ENCODE data around the gene MERTK. TPM values are rescaled to one million over a fixed set of nuclear protein-coding genes. Genes with fewer than 3 reads are reported as not detected.
"Not testable (repeated sequence)": the region's sequence is repeated elsewhere in the genome, so short reads cannot be mapped to it uniquely, and the experiment has no call there.

Gene MERTK
- total RNA-seq, 1 experiment from 2014 or later, result 18.4 TPM

DNA sequence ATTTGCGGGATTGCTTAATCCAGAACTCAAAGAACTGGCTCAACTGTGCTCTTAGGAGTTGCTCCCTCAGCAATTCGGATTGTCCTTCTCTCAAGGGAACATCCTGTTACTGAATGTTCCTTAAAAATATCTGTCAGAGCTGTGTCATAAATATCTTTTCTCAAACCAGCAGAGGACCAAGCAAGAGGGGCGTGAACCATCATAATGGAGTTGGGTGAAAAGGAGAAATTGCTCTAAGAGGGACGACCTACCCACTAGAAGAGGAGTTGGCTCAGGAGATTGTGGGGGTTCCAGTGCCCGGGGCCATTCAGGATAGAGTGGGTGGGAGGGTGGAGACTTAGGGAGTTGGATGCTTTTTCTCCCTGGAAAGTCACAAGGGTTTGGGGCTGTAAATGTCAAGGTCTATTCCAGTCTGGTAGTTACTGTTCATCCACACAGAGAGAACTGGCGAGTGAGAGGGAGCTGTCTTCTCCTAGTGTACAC is 59.5 kb downstream of the MERTK start:
- no peaks in the 10 kb centered on the region for H3K9me3 ChIP-seq (ENCODE audit: low read depth, low read length, poor library complexity, severe bottlenecking)
- no peak overlapping the region for H3K4me3 ChIP-seq (ENCODE audit: low read depth, low read length, poor library complexity, severe bottlenecking)
- BruUV-seq (replicated peaks), result no TSS peak
- ChIA-PET CTCF (no interaction called here), POLR2A (ENCODE audit: low non-redundant PET) (no interaction called here)
- no peak for DNase-seq (ENCODE audit: low spot score)
- H3K27ac ChIP-seq (ENCODE audit: low read depth, low read length, poor library complexity, severe bottlenecking), result no peak overlapping the region
- no peaks in the 10 kb centered on the region for H3K4me1 ChIP-seq (ENCODE audit: insufficient read depth, low read length, poor library complexity, severe bottlenecking)
- intact Hi-C loops (cut with micrococcal nuclease; ENCODE audit: unreplicated experiment), result no loop called here
- TF ChIP-seq, protein P1, sequence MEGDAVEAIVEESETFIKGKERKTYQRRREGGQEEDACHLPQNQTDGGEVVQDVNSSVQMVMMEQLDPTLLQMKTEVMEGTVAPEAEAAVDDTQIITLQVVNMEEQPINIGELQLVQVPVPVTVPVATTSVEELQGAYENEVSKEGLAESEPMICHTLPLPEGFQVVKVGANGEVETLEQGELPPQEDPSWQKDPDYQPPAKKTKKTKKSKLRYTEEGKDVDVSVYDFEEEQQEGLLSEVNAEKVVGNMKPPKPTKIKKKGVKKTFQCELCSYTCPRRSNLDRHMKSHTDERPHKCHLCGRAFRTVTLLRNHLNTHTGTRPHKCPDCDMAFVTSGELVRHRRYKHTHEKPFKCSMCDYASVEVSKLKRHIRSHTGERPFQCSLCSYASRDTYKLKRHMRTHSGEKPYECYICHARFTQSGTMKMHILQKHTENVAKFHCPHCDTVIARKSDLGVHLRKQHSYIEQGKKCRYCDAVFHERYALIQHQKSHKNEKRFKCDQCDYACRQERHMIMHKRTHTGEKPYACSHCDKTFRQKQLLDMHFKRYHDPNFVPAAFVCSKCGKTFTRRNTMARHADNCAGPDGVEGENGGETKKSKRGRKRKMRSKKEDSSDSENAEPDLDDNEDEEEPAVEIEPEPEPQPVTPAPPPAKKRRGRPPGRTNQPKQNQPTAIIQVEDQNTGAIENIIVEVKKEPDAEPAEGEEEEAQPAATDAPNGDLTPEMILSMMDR (conservative IDR thresholded peaks at IDR 0.05; ENCODE audit: low read depth, low read length), result no peak
- no peaks in the 10 kb centered on the region for H3K27me3 ChIP-seq (replicated peaks; ENCODE audit: insufficient read depth, low read depth, low read length, poor library complexity)
- no peaks in the 10 kb centered on the region for H3K36me3 ChIP-seq (ENCODE audit: insufficient read depth, low read length, poor library complexity, severe bottlenecking)

DNA sequence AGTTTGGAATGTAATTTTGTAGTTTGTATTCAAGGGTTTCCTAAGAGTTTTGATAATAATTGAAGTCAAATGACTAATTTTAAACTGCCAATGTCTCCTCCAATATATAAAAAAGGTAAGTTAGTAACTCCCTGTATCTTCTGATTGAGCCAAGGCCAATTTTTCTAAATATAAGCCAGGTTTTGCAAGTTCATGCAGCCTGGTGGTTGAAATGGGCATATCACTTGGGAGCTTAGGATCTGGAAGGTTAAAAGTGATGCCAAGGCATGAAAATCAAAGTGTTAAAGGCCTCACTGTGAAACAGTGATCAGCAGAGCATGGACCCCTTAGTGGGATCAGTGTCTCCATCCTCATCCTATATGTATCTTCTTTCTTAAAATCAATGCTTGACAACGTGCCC is 60.5 kb downstream of the MERTK start:
- no peaks in the 10 kb centered on the region for H3K9me3 ChIP-seq (ENCODE audit: low read depth, low read length, poor library complexity, severe bottlenecking)
- CTCF ChIA-PET, result no interaction called here
- POLR2A ChIA-PET (ENCODE audit: low non-redundant PET), result no interaction called here
- no peak for TF ChIP-seq EZH2 (IDR thresholded peaks at IDR 0.05; ENCODE audit: borderline replicate concordance, low read depth, low read length, poor library complexity, severe bottlenecking)
- no peaks in the 10 kb centered on the region for H3K27me3 ChIP-seq (replicated peaks; ENCODE audit: insufficient read depth, low read depth, low read length, poor library complexity)
- H3K27ac ChIP-seq (ENCODE audit: low read depth, low read length, poor library complexity, severe bottlenecking), result no peak overlapping the region
- H3K4me1 ChIP-seq (ENCODE audit: insufficient read depth, low read length, poor library complexity, severe bottlenecking), result no peaks in the 10 kb centered on the region
- H3K36me3 ChIP-seq (ENCODE audit: insufficient read depth, low read length, poor library complexity, severe bottlenecking), result no peaks in the 10 kb centered on the region
- DNase-seq (ENCODE audit: low spot score), result no peak
- no peak overlapping the region for H3K4me3 ChIP-seq (ENCODE audit: low read depth, low read length, poor library complexity, severe bottlenecking)
- intact Hi-C loops (cut with micrococcal nuclease; ENCODE audit: unreplicated experiment), result no loop called here
- BruUV-seq (replicated peaks), result no TSS peak

DNA sequence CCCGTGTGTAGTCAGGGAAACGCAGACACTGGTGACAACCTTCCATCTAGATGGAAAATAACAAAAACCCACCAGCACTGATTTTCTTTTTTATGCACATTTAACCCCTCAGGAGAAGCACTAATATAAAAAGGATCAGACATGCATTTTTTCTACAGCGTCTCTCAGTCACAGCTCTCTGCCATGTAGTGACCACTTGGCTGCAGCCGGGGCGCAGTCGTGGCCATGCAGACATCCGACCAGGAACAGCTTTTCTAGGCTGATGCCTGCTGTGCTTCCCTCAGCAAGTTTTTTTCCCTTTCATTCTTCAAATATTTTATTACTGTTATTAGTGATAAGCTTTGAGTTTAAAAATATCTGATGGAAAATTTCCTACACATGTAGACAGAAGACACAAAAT is 63.3 kb downstream of the MERTK start:
- Histone ChIP-seq H3K9me3 (ENCODE audit: low read depth, low read length, poor library complexity, severe bottlenecking) (no peaks in the 10 kb centered on the region), H3K36me3 (ENCODE audit: insufficient read depth, low read length, poor library complexity, severe bottlenecking) (no peaks in the 10 kb centered on the region), H3K4me1 (ENCODE audit: insufficient read depth, low read length, poor library complexity, severe bottlenecking) (no peaks in the 10 kb centered on the region), H3K27ac (ENCODE audit: low read depth, low read length, poor library complexity, severe bottlenecking) (no peak overlapping the region), H3K4me3 (ENCODE audit: low read depth, low read length, poor library complexity, severe bottlenecking) (no peak overlapping the region), H3K27me3 (replicated peaks; ENCODE audit: insufficient read depth, low read depth, low read length, poor library complexity) (no peaks in the 10 kb centered on the region)
- intact Hi-C loops (cut with micrococcal nuclease; ENCODE audit: unreplicated experiment), result no loop called here
- TF ChIP-seq EZH2 (IDR thresholded peaks at IDR 0.05; ENCODE audit: borderline replicate concordance, low read depth, low read length, poor library complexity, severe bottlenecking), result no peak
- TF ChIP-seq, protein P1 (conservative IDR thresholded peaks at IDR 0.05; ENCODE audit: low read depth, low read length), result no peak
- no TSS peak for BruUV-seq (replicated peaks)
- DNase-seq (ENCODE audit: low spot score), result no peak
- ChIA-PET CTCF (no interaction called here), POLR2A (ENCODE audit: low non-redundant PET) (no interaction called here)

DNA sequence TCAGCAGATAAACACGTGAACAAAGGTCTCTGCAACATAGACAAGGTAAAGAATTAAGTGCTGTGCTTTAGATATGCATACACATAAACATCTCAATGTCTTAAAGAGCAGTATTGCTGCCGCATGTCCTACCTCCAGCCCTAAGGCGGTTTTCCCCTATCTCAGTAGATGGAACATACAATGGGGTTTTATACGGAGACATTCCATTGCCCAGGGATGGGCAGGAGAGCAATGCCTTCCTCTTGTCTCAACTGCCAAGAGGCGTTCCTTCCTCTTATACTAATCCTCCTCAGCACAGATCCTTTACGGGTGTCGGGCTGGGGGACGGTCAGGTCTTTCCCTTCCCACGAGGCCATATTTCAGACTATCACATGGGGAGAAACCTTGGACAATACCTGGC is 64.7 kb downstream of the MERTK start:
- intact Hi-C loops (cut with micrococcal nuclease; ENCODE audit: unreplicated experiment); H3K9me3 ChIP-seq (ENCODE audit: low read depth, low read length, poor library complexity, severe bottlenecking); H3K4me1 ChIP-seq (ENCODE audit: insufficient read depth, low read length, poor library complexity, severe bottlenecking); POLR2A ChIA-PET (ENCODE audit: low non-redundant PET); H3K36me3 ChIP-seq (ENCODE audit: insufficient read depth, low read length, poor library complexity, severe bottlenecking); DNase-seq (ENCODE audit: low spot score); H3K27me3 ChIP-seq (replicated peaks; ENCODE audit: insufficient read depth, low read depth, low read length, poor library complexity); H3K4me3 ChIP-seq (ENCODE audit: low read depth, low read length, poor library complexity, severe bottlenecking); CTCF ChIA-PET; H3K27ac ChIP-seq (ENCODE audit: low read depth, low read length, poor library complexity, severe bottlenecking); BruUV-seq (replicated peaks): not testable (repeated sequence)

DNA sequence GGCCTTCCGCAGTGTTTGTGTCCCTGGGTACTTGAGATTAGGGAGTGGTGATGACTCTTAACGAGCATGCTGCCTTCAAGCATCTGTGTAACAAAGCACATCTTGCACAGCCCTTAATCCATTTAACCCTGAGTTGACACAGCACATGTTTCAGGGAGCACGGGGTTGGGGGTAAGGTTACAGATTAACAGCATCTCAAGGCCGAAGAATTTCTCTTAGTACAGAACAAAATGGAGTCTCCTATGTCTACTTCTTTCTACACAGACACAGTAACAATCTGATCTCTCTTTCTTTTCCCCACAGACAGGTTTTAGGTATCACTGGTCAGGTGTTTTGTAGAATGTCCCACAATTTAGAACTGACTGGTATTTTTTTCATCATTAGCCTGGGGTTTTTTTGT is 65.1 kb downstream of the MERTK start:
- BruUV-seq (replicated peaks); CTCF ChIA-PET; H3K36me3 ChIP-seq (ENCODE audit: insufficient read depth, low read length, poor library complexity, severe bottlenecking); H3K4me3 ChIP-seq (ENCODE audit: low read depth, low read length, poor library complexity, severe bottlenecking); POLR2A ChIA-PET (ENCODE audit: low non-redundant PET); H3K27ac ChIP-seq (ENCODE audit: low read depth, low read length, poor library complexity, severe bottlenecking); H3K9me3 ChIP-seq (ENCODE audit: low read depth, low read length, poor library complexity, severe bottlenecking); H3K4me1 ChIP-seq (ENCODE audit: insufficient read depth, low read length, poor library complexity, severe bottlenecking); H3K27me3 ChIP-seq (replicated peaks; ENCODE audit: insufficient read depth, low read depth, low read length, poor library complexity); DNase-seq (ENCODE audit: low spot score); intact Hi-C loops (cut with micrococcal nuclease; ENCODE audit: unreplicated experiment): not testable (repeated sequence)

All from A673 (cell line).